OCI-M2 (cell line): ENCODE results near the gene TSPAN14.
A peak's percentile ranks its signal among the peaks of the same experiment; 100 is the strongest.
"Not testable (repeated sequence)": the region's sequence is repeated elsewhere in the genome, so short reads cannot be mapped to it uniquely, and the experiment has no call there.

Source experiments
- DNase-seq: peaks from one replicate; lab custom pipeline; 2025; ENCODE audit not compliant: unreplicated experiment; lab: John Stamatoyannopoulos, UW

Gene TSPAN14

GRCh38 chr10:80453842-80454512 lies at the start of gene TSPAN14:
TSPAN14 (plus strand) TSS chr10:80454310; CDS start chr10:80489234, 34,924 bp downstream.
- DNase-seq: no peak

GRCh38 chr10:80405035-80405434 lies 49.1 kb upstream of the TSPAN14 start:
- DNase-seq: no peak

- no peak for DNase-seq
Observed at GRCh38 chr10:80405626-80406025, 48.5 kb upstream of the TSPAN14 start.

- DNase-seq: no peak
Observed at GRCh38 chr10:80406204-80406603, 47.9 kb upstream of the TSPAN14 start.

- no peak for DNase-seq
Observed at GRCh38 chr10:80407812-80408241, 46.3 kb upstream of the TSPAN14 start.

GRCh38 chr10:80408242-80409101 lies 45.6 kb upstream of the TSPAN14 start, which contains the start of gene PRXL2A:
PRXL2A (plus strand) TSS chr10:80408551; CDS start chr10:80420468, 11,917 bp downstream.
- peak; percentile 44 for DNase-seq

GRCh38 chr10:80409121-80409520 lies 45.0 kb upstream of the TSPAN14 start:
- DNase-seq: no peak

GRCh38 chr10:80410122-80410521 lies 44.0 kb upstream of the TSPAN14 start:
- DNase-seq: no peak

GRCh38 chr10:80410578-80411145 lies 43.4 kb upstream of the TSPAN14 start:
- DNase-seq: no peak

GRCh38 chr10:80411267-80411668 lies 42.8 kb upstream of the TSPAN14 start:
- DNase-seq: no peak

- DNase-seq: no peak
Observed at GRCh38 chr10:80411681-80412220, 42.4 kb upstream of the TSPAN14 start.

- no peak for DNase-seq
Observed at GRCh38 chr10:80412486-80412885, 41.6 kb upstream of the TSPAN14 start.

- DNase-seq: no peak
Observed at GRCh38 chr10:80413271-80413996, 40.7 kb upstream of the TSPAN14 start.

GRCh38 chr10:80414142-80414895 lies 39.8 kb upstream of the TSPAN14 start:
- no peak for DNase-seq

- DNase-seq: no peak
Observed at GRCh38 chr10:80415734-80416478, 38.2 kb upstream of the TSPAN14 start.

- no peak for DNase-seq
Observed at GRCh38 chr10:80416479-80417098, 37.5 kb upstream of the TSPAN14 start.

- DNase-seq: not testable (repeated sequence)
Observed at GRCh38 chr10:80417256-80417655, 36.9 kb upstream of the TSPAN14 start.

GRCh38 chr10:80421050-80421706 lies 32.9 kb upstream of the TSPAN14 start:
- no peak for DNase-seq
